SKM-1 (cell line): ENCODE results near the gene KIAA0513.

Experiments
- DNase-seq: peaks from one replicate; lab custom pipeline; 2025; ENCODE audit not compliant: unreplicated experiment; lab: John Stamatoyannopoulos, UW

The KIAA0513 gene

GRCh38 chr16:85067426-85067825 is 39.8 kb downstream of the KIAA0513 start:
- no peak for DNase-seq

GRCh38 chr16:85068746-85069145 is 41.2 kb downstream of the KIAA0513 start:
- DNase-seq, result no peak

GRCh38 chr16:85069171-85069570 is 41.6 kb downstream of the KIAA0513 start:
- DNase-seq, result no peak

- no peak for DNase-seq
These were observed 44.7 kb downstream of the KIAA0513 start for GRCh38 chr16:85072076-85072860.

- DNase-seq, result no peak
These were observed 45.4 kb downstream of the KIAA0513 start for GRCh38 chr16:85072947-85073346.

- DNase-seq, result no peak
These were observed 46.8 kb downstream of the KIAA0513 start for GRCh38 chr16:85074225-85074914.

DNA sequence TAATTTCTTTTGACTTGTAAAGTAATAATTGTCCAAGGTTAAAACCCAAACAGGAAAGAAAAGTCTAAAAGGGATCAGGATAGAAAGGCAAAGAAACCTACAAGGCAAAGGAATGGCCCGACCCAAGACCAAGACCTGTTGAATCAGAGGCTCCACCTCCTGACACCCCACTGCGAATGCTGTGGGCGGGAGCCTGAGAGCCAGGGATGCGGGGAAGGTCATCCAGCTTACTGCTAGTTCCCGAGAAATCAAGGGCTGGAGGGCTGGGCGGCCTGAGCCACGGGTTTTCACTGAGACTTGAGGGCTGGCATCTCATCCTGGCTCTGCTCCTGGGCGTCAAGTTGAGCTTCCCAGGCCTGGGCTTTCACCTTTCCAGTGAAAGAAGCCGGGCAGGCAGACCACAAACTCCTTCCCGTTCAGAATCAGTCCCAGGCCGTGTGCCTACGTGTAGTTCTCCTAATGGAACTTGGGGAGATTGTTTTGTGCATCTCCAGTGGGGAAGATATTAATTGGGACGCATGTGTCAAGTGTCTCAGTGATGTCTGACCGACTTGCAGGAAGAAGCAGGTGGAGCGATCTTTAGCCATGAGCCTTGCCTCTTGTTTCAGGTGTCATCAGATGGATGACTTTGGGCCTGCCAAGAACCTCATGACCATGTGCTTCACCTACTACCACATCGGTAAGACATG is 47.8 kb downstream of the KIAA0513 start:
- DNase-seq, result no peak

GRCh38 chr16:85077039-85077438 is 49.4 kb downstream of the KIAA0513 start:
- DNase-seq, result no peak

GRCh38 chr16:85077576-85078125 is 50.1 kb downstream of the KIAA0513 start:
- no peak for DNase-seq

GRCh38 chr16:85078226-85078625 is 50.6 kb downstream of the KIAA0513 start:
- no peak for DNase-seq

DNA sequence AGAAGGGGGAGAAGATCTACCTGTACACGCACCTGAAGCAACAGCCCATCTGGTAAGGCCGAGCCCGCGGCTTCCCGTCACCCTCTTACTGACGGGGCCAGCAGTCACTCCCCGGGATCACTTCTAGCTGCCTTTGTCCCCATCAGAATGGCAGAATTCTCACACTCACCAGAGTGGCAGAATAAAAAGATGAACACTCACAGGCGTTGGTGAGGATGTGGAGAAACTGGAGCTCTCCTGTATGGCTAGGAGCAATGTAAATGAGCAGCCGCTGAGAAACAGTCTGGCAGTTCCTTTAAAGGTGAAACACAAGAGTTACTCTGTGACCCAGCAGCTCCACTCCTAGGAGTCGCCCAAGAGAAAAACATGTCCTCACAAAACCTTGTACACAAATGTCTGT is 51.4 kb downstream of the KIAA0513 start:
- no peak for DNase-seq

DNA sequence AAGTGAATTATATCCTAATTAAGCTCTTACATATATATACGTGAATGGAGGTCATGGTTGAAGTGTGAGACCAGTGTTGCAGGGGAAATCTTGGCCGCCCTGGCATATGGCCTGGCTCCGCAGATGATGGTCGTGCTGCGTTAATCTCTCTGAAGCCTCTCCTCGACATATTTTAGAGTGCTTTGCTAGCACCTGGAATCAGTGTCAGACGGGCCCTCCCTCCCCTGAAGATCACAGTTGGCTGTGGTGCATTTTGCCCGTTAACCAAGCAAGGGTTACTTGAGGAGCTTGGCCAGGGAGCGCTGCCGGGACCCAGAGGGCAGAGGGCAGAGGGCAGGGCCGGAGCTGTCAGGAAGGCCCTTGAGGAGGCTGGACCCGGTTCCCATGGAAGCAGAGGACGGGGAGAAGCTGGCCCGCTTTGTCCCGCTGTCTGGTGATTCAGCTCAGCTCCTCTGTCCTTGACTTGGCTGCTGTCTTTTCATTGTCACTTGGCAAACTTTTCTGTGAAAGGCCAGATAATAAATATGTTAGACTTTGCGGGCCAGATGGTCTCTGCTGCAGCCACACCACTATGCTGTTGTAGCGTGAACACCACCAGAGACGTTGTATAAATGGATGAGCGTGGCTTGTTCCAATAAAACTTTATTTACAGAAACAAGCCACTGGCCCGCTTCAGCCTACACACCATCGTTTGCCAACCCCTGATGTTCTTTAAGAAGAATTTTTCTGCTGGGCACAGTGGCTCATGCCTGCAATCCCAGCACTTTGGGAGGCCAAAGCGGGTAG is 52.4 kb downstream of the KIAA0513 start:
- no peak for DNase-seq

DNA sequence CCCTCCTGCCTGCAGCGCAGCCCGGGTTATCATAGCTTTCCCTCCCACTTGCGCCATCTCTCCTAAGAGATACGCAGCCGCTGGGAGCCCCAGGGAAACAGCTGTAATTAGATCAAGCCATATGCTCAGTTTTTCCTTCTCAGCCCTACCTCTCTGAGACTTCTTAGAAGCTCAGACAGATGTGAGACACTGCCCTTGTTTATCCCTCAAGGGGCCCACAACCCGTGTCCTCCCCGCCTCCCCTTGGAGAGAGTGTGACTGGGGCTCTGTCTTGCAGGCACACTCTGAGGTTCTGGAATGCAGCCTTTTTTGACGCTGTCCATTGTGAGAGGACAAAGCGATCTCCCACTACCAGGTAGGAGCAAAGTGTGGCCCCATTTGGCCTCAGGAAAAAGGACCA is 53.4 kb downstream of the KIAA0513 start:
- no peak for DNase-seq

DNA sequence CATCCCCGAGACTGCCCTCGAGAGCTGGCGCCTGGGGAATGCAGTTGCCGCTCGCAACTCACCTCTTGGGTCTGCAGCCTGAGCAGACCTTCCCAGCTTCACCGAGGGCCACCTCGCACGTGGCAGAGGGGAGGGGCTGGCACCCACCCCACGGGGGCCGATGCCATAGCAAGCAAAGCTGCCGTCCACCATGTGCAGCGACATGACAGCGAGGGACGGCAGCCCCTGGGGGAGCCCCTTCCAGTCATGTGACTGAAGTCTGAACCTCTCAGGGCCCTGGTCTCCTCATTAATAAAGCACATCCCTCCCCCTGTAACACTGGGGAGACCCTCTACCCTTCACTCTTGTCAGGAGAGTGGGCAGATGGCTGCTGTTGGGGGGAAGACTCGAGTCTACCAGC is 54.2 kb downstream of the KIAA0513 start:
- DNase-seq, result no peak

DNA sequence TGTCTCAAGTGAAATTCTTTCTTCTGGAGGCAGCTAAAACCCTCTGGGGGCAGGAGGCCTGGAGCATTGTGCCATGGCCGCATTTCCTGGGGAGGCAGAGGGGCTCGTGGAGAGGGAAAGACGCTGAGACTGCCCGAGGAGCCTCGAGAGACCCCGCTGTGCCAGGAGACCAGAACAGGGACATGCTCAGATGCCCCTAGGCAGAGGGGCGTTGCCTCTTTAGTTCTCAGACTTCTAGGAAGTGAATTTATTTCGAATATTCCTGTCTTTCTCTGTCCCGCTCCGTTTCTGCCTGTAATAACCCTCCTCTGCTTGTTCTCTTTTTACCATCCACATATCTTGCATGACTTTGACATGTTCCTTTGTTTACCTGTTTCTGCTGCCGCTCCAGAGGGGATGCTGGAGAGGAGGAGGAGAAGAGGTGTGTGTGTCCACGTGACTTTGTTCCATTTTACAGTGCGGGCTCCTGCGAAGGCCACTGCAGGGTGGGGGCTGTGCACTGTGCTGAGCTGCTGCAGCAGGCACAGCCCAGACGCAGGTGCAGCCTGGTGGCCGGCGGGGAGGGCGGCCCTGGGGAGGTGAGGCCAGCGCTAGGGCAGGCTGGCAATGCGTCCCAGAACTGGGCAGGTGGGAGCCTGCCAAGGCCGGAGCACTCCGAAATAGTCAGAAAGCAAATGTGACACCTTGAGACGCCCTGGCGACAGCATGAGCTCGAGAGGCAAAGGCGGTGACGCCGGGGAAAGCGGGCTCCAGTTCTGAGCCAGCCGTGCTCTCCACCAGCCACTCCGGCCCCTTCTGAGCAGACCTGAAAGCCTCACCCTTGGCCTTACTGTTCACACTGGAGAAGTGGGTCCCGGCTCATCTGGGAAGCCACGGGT is 54.8 kb downstream of the KIAA0513 start:
- DNase-seq, result no peak

DNA sequence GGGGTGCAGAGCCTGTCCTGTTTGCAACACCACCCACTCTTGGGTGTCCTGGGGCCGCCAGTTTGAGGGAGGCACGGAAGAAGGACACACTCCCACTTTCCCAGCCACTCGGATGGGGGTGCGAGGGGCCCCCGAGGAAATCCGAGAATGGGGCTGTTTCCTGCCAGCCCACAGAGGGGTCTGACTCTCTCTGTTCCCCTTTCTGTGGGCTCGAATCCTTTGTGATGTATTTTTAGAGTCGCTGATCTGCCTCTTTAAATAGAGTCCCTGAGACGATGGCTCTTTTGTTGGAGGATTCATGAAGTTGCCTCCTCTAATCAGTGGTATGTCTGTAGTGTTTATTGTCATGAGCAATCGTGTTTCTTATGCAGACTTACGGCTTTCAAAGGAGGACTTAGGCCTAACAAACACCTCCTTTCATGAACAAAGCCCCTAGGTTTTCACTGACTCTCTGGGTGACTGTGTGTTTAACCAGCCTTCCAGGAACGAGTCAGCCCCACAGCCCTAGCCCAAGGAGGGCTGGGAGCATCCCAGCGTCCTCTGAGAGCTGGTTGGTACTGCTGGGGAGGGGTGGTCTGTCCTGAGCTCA is 55.5 kb downstream of the KIAA0513 start:
- no peak for DNase-seq

DNA sequence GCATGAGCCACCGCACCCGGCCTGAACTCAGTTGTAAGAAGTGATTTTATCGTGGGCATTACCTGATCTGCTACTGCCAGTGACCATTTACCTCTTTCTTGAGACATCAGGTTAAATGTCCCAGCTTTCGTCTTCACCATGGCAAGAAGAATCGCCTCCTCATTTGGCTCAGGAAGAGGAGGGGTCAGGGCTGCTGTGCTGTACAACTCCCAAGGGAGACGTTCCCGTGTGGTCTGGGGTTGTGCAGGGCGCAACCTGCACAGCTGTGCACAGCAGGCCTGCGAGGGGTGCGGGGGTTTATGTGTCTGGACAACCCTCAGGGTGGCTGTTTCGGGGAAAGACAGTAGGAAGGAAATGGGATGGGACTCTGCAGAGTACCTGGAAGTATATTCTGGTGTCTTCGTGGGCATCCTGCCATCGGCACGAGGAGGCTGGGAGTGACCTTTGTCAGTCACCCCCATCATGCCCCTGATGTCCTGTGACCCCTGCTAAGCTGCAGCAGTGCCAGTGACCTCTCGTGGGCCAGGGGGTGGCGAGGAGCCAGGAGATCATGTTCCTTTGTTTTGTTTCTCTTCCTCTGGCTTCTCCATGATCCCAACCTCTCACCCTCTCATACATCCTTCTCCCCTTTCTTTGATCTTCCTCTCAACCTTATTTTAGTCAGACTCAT is 57.4 kb downstream of the KIAA0513 start:
- no peak for DNase-seq

DNA sequence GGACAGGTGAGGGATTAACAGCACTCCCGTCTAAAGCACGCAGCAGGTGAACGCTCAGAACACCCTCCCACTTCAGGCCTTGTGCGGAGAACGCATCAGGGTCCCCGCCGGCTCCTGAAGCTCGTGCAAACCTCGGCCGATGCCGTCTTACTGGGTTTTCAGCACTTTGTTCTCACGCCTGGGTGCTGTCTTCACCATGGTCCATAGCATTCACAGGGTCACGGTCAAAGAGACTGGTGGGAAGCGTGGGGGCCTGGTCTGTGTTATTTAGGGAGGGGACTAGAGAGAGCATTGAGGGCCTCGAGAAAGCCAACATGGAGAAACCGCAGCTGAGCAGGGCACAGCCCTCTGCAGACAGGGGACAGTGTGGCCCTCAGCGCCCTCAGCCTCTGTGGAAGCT is 58.1 kb downstream of the KIAA0513 start:
- DNase-seq, result no peak
